ENCODE measurements around the gene BMAL1.

The BMAL1 gene

DNA sequence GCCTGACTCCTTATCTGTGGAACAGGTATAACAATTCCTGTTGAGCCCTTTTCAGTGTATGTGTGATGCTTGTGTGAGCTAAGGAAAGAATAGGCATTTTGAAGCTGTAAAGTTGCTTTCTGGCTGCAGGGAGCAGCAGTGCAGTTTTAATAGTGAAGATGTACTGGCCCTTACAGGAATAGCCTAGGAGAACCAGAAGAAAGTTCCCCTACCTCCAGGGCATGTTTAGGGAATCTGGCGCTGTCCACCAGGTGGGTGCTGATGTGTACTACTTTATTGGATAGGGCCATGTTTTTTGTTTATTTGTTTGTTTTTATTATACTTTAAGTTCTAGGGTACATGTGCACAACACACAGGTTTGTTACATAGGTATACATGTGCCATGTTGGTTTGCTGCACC is 11.5 kb downstream of the BMAL1 start:
- peak; percentile 38 for DNase-seq (ENCODE audit: low read depth)
- no peak overlapping the region for H3K4me3 ChIP-seq (ENCODE audit: low read length)
- TF ChIP-seq, protein P1, sequence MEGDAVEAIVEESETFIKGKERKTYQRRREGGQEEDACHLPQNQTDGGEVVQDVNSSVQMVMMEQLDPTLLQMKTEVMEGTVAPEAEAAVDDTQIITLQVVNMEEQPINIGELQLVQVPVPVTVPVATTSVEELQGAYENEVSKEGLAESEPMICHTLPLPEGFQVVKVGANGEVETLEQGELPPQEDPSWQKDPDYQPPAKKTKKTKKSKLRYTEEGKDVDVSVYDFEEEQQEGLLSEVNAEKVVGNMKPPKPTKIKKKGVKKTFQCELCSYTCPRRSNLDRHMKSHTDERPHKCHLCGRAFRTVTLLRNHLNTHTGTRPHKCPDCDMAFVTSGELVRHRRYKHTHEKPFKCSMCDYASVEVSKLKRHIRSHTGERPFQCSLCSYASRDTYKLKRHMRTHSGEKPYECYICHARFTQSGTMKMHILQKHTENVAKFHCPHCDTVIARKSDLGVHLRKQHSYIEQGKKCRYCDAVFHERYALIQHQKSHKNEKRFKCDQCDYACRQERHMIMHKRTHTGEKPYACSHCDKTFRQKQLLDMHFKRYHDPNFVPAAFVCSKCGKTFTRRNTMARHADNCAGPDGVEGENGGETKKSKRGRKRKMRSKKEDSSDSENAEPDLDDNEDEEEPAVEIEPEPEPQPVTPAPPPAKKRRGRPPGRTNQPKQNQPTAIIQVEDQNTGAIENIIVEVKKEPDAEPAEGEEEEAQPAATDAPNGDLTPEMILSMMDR (IDR thresholded peaks at IDR 0.05; ENCODE audit: insufficient read depth, low read depth, low read length, missing control alignments): no peak

DNA sequence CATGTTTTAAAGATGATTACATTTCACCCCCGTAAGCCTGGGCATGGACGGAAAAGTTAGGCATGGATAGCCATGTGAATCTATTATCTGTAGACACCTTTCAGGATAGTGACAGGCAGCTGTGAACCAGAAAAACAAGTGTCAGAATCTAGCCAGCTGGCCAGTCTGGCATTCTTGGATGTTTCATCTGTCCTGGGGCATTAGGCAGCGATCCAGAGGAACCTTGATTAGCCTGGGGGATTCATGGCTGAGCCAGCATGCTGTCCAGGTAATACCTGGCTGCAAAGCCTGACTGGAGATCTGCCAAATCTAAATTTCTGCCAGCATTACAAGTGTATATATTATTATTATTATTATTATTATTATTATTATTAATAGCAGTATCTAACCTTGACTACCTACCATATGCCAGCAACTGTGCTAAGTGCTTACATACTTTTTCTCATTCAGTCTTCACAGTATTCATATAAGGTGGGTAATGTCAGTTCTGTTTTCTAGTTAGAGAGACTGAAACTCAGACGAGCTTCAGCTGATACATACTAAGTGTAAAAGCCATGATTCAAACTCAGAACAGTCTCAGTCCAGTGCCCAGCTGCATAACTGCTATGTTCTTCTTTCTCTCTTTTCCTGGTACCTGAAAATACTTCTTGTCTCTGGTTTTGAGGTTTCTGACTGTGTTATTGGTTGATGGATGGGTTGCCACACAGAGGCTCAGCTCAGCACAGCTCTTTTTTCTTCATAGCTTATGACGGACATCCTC is 12.8 kb downstream of the BMAL1 start:
- peak; percentile 75 for DNase-seq (ENCODE audit: low read depth)
- TF ChIP-seq, protein P1 (IDR thresholded peaks at IDR 0.05; ENCODE audit: insufficient read depth, low read depth, low read length, missing control alignments): no peak
- no peak overlapping the region for H3K4me3 ChIP-seq (ENCODE audit: low read length)

DNA sequence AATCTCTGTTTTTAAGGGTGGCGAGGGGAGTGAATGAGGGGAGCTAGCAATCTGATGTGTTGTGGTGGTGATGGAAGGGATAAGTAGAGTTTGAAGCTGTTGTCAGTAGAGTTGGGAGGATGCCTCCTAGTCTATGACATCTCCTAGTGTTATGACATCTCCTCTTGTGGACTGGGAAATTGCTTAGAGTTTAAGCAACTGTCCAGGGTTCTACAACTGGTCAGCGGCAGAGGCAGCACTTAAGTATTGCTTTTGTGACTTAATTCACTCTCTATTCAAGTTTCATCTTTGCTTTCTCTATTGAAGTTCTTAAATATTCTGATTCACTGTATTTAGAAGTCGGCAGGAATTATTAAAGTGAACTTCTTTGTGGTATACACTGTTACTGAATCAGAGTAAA is 13.8 kb downstream of the BMAL1 start:
- TF ChIP-seq, protein P1 (IDR thresholded peaks at IDR 0.05; ENCODE audit: insufficient read depth, low read depth, low read length, missing control alignments): no peak
- H3K4me3 ChIP-seq (ENCODE audit: low read length): no peak overlapping the region
- DNase-seq (ENCODE audit: low read depth): no peak

DNA sequence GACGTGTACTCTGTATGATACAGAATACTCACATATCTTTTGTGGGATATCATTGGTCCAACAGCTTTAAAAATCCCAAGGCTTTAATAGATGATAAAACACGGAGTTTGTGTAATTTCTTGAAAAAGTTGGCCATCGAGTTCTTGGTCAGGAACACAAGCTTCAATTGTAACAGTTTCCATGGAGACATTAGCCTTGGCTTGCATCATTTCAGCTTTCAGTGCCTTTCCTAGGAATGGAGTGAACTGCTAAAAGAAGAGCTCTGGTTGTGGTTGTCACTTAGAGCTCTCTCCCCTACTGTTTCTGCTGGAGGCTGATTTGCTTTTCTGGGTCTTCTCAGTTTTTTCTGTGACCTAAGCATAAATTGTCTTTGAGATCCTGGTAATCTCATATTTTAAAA is 14.2 kb downstream of the BMAL1 start:
- TF ChIP-seq, protein P1 (IDR thresholded peaks at IDR 0.05; ENCODE audit: insufficient read depth, low read depth, low read length, missing control alignments): no peak
- no peak for DNase-seq (ENCODE audit: low read depth)
- H3K4me3 ChIP-seq (ENCODE audit: low read length): no peak overlapping the region

DNA sequence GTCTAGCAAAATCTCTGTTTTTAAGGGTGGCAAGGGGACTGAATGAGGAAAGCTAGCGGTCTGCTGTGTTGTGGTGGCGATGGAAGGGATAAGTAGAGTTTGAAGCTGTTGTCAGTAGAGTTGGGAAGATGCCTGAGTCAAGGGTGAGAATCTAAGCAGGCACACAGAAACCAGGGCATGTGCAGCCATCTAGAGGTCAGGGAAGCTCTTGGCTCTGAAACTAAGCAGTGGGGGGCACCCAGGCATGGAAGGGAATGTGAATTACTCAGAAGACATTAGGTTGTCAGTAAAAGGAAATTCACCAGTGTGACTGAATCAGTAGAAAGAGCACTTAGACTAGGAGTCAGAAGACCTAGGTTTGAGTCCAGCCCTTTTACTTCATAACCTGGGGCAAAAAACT is 15.4 kb downstream of the BMAL1 start:
- no peak for DNase-seq (ENCODE audit: low read depth)
- TF ChIP-seq, protein P1 (IDR thresholded peaks at IDR 0.05; ENCODE audit: insufficient read depth, low read depth, low read length, missing control alignments): no peak
- no peak overlapping the region for H3K4me3 ChIP-seq (ENCODE audit: low read length)

DNA sequence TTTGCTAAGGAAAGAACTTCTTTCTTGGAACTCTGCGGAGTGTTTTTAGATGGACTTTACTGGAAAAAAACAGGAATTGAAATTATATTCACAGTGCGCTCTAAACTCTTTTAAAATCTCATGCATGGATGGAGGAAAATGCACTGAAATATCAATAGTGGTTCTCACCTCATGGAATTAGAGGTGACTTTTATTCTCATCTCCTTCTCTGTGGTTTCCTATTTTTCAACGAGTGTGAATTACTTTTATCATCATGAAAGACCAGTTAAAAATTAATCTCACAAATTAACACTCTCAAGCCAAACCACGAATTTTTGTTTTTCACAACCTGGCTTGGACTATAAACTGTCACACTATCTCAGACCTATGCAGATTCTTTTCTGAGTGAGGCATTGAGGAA is 16.6 kb downstream of the BMAL1 start:
- TF ChIP-seq, protein P1 (IDR thresholded peaks at IDR 0.05; ENCODE audit: insufficient read depth, low read depth, low read length, missing control alignments): no peak
- no peak overlapping the region for H3K4me3 ChIP-seq (ENCODE audit: low read length)
- no peak for DNase-seq (ENCODE audit: low read depth)
